T follicular helper cell (primary cell): ENCODE measurements around the gene DCAKD.

Experiments used
- DNase-seq: peaks from one replicate; pipeline ENCODE4 v3.0.0-alpha.2; 2020; ENCODE audit warnings: low read depth

DCAKD gene

DNA sequence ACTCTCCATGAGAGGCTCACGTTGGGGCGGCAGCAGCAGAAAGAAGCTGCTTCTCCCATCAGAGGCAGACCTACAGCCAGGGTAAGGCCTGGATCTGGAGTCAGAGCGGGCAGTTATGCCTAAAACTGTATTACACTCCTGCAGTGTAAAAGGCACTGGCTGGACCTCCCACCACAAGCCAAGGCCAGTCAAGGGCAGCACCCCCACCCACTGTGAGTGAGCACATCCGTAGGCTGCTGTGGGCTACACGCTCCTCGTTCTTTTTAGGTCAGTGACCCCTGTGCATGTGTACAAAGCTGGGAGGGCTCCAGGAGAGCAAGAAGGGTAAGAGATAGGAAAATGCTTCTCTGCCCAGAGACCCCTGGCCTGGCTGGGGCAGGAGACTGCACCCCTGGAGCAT lies 20.7 kb downstream of the DCAKD start:
- DNase-seq, result no peak

DNA sequence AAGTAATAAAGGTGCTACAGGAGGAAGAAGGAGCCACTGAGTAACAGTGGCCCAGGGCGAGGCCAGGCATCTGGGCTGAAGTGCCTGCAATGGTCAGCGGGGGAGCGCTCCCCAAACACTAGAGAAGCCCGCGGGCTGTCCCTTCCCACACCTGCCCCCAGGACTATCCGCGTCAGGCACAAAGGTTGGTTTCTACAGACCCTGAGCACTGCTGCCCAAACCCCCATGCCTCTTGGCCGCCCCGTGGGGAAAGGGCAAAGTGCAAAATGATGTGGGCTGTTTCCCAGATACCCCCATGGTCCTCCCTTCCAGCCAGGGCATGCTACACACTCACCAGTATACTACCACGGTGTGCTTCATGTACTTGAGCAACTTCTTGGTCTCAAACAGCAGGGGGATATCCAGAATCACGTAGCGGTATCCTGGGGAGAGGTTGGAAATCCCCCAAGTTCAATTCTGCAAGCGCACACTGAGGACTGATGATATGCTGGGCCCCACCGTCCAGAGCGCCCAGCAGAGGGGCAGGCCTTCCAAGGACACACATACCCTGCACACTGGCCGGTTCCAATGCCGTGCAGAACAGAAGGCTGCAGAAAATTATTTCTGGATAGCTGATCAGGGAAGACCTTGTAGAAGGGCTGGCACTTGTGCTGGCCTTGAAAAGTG lies 21.5 kb downstream of the DCAKD start:
- DNase-seq, result no peak

DNA sequence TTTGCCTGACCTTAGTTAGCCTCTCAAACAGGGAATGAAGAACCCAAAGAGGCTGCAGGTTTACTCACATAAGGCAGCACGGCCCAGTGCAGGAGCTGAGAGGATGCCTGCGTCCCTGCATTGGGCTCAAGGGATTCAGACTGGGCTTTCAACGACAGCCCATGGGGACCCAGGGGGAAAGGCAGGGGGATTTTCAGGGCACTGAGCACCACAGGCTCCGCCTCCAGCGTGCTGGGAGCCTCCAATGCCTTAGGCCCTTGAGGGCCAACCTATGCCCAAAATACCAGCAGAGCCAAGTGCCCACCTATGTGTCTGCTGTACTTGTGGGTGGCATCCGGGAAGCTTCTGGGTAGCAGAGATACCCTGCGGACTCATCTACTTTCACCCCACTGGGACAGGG lies 22.3 kb downstream of the DCAKD start:
- DNase-seq, result no peak

GRCh38 chr17:45022655-45023339 lies 28.6 kb downstream of the DCAKD start:
- no peak for DNase-seq

GRCh38 chr17:45022288-45022648 lies 29.2 kb downstream of the DCAKD start:
- no peak for DNase-seq

GRCh38 chr17:45021607-45022287 lies 29.7 kb downstream of the DCAKD start:
- DNase-seq, result peak; percentile 48

- DNase-seq, result no peak
These were observed 30.9 kb downstream of the DCAKD start for GRCh38 chr17:45020354-45021138.

DNA sequence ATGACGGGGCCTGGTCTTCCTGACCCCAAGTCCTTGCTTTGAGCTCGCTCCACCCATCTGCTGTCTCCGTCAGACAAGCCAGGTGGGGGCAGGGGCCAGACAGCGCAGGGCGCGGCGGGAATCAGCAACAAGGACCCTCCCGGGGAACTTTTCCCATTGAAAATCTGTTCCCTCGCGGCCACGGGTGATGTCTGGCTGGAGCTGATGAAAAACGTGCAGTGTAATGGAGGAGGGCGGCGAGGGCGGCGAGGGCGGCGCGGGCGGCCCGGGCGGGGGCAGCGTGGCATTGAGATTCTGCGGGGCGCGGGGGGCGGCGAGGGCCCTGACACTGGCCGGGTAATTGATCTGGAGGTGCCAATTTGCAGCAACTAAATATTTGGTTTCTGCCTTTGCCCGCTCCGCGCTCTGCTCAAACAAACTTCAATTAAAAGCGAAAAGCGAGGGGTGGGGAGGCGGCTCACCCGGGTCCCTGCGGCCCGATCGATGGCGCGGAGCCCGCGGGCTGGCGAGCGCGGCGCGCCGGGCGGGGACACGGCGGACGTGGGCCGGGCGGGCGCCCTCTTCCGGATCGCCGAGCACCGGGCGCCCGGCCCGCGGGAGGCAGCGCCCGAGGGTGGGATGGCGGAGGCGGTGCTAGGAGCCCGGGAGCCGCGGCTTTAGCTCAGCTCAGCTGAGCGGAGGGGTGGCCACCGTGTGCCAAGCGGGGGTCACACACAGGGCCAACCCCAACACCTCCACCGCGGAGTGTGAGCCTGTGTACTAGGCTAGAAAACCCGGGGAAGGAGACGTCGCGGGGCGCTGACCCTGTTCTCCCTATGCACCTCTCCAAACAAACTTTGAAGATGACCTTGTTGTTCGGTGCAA lies 32.4 kb downstream of the DCAKD start:
- DNase-seq, result no peak

DNA sequence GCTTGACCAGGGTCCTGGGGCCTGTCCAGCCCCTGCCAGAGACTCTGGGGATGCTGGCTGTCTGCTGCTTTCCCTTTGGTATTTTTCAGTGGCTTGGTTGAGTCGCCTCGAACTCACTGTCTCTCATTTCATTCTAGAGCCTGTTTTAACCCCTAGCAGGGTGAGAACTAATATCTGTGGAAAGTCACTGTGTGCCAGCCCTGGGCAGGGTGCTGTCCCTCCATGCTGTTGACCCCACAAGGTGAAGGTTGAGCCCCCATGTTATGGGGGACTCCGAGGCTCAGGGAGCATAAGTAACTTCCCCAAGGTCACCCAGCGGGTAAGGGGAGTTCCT lies 33.0 kb downstream of the DCAKD start:
- no peak for DNase-seq

DNA sequence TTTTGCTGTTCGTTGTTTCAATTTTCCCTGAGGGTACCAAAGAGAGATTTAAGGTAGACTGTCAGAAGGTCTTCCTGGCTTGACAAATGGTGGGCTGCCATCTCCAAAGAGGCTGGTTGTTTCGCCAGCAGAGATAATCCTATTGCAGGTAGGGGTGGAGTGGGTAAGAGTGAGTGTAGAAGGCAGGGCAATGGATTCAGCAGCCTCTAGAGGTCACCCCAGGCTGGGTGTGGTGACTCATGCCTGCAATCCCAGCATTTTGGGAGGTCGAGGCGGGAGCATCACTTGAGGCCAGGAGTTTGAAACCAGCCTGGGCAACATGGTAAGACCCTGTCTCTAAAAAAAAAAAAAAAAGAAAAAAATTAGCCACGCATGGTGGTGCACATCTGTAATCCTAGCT lies 34.6 kb downstream of the DCAKD start:
- DNase-seq, result no peak

- DNase-seq, result no peak
These were observed 35.2 kb downstream of the DCAKD start for GRCh38 chr17:45016237-45016636.

- no peak for DNase-seq
These were observed 38.1 kb downstream of the DCAKD start for GRCh38 chr17:45013021-45013997.

DNA sequence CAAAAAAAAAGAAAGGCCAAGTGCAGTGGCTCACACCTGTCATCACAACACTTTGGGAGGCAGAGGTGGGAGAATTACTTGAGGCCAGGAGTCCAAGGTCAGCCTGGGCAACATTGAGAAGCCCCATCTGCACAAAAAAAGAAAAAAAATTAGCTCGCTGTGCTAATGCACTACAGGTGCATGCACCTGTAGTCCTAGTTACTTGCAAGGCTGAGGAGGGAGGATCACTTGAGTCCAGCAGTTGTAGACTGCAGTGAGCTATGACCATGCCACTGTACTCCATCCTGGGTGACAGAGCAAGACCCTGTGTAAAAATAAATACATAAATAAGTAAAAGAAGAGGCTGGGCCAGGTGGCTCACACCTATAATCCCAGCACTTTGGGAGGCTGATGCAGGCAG lies 39.7 kb downstream of the DCAKD start:
- DNase-seq, result no peak

GRCh38 chr17:45009676-45010467 lies 41.6 kb downstream of the DCAKD start:
- no peak for DNase-seq

GRCh38 chr17:45008216-45008615 lies 43.2 kb downstream of the DCAKD start:
- DNase-seq, result no peak

DNA sequence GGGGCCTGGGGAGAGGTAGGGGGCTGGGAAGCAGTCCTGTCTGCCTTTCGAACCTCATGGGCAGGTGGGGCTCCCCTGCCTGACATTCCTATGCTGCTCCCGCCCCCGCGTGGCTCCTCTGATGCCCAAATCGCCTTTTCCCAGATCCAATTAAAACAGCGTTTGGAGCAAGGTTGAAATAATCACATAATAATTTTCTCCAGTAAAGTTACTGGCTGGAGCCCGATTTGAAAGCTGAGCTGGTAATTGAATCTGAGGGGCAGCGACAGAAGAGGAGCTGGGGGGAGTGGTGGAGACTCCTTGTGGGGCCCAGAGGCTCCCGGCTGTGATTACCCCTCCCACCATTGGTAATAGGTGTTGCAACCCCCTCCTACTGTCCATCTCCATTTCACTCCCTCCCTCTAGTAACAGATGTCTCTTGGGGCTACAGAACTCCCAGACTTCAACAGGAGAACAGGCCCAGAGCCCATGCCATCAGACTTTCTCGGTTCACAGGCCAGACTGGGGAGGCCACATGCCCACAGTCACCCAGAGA lies 44.4 kb downstream of the DCAKD start:
- no peak for DNase-seq

- no peak for DNase-seq
These were observed 45.7 kb downstream of the DCAKD start for GRCh38 chr17:45005700-45006099.

GRCh38 chr17:45004388-45004787 lies 47.0 kb downstream of the DCAKD start:
- no peak for DNase-seq

GRCh38 chr17:45003877-45004276 lies 47.6 kb downstream of the DCAKD start:
- DNase-seq, result no peak
